ENCODE results near the gene NETO2. TPM values are rescaled to one million over a fixed set of nuclear protein-coding genes. Genes with fewer than 3 reads are reported as not detected.

The NETO2 gene
- total and polyA plus RNA-seq, 2 of the 13 experiments (the other 11 are each of a cell fraction or from before 2014, with no cell fraction given): 8.2 to 13.5 TPM

GRCh38 chr16:47142821-47143676 is 696 bp downstream of the NETO2 start (continued):
- TF ChIP-seq ZBTB33 (CRISPR knock-in tag; IDR thresholded peaks at IDR 0.05) (no peak), ZNF784 (CRISPR knock-in tag; IDR thresholded peaks at IDR 0.05; ENCODE audit: borderline replicate concordance) (peak; percentile 35), NR2F6 (IDR thresholded peaks at IDR 0.05) (no peak), NR2F6 (CRISPR knock-in tag; IDR thresholded peaks at IDR 0.05) (no peak), ZBTB21 (CRISPR knock-in tag; IDR thresholded peaks at IDR 0.05) (no peak), SNAI1 (CRISPR knock-in tag; IDR thresholded peaks at IDR 0.05; ENCODE audit: borderline replicate concordance) (no peak), ZBTB10 (CRISPR knock-in tag; IDR thresholded peaks at IDR 0.05; ENCODE audit: borderline replicate concordance) (no peak; the same call in 1 of the 2 replicates), SCMH1 (CRISPR knock-in tag; IDR thresholded peaks at IDR 0.05; ENCODE audit: borderline replicate concordance) (no peak), ZHX1 (CRISPR knock-in tag; IDR thresholded peaks at IDR 0.05; ENCODE audit: low read depth) (no peak), GFI1 (CRISPR knock-in tag; IDR thresholded peaks at IDR 0.05; ENCODE audit: borderline replicate concordance) (peak; percentile 41; the same call in 1 of the 2 replicates), MTA3 (CRISPR knock-in tag; IDR thresholded peaks at IDR 0.05) (no peak), ZNF331 (CRISPR knock-in tag; IDR thresholded peaks at IDR 0.05) (0 out of 2 replicates have a peak, but pooled peaks have one; percentile 30), XRCC5 (optimal IDR thresholded peaks at IDR 0.05; ENCODE audit: low read length) (peak; percentile 76), THAP9 (CRISPR knock-in tag; IDR thresholded peaks at IDR 0.05; ENCODE audit: borderline replicate concordance) (no peak), ZNF251 (CRISPR knock-in tag; IDR thresholded peaks at IDR 0.05) (no peak), TCF12 (IDR thresholded peaks at IDR 0.05) (no peak), TCF12 (CRISPR knock-in tag; IDR thresholded peaks at IDR 0.05) (0 out of 2 replicates have a peak, but pooled peaks have one; percentile 5)

Measured in HepG2 (cell line).